Stomach (tissue), 4 donors: ENCODE results near the gene ANKRD6.

Experiments used
- POLR2A ChIP-seq, 4 donors: fragments of 450-650 bp; IDR thresholded peaks; one replicate each; pipeline ENCODE4 v1.6.1; 2016; ENCODE audit warnings: antibody characterized with exemption in 4 of 4, control low read depth in 2 of 4, mild to moderate bottlenecking in 1 of 4, moderate library complexity in 1 of 4
- TF ChIP-seq, protein P1 (sequence below), 7 experiments: fragments of 450-650 bp in 4 of 7; fragments of 200-600 bp in 3 of 7; sonication (generic) in 3 of 7; IDR thresholded peaks; one replicate each; pipeline ENCODE4 v1.5.1; 2016 to 2019; ENCODE audit warnings: antibody characterized with exemption in 7 of 7, control low read depth in 2 of 7, mild to moderate bottlenecking in 1 of 7

GRCh38 chr6:89613790-89614189 is 180.8 kb downstream of the ANKRD6 start:
- TF ChIP-seq, protein P1, sequence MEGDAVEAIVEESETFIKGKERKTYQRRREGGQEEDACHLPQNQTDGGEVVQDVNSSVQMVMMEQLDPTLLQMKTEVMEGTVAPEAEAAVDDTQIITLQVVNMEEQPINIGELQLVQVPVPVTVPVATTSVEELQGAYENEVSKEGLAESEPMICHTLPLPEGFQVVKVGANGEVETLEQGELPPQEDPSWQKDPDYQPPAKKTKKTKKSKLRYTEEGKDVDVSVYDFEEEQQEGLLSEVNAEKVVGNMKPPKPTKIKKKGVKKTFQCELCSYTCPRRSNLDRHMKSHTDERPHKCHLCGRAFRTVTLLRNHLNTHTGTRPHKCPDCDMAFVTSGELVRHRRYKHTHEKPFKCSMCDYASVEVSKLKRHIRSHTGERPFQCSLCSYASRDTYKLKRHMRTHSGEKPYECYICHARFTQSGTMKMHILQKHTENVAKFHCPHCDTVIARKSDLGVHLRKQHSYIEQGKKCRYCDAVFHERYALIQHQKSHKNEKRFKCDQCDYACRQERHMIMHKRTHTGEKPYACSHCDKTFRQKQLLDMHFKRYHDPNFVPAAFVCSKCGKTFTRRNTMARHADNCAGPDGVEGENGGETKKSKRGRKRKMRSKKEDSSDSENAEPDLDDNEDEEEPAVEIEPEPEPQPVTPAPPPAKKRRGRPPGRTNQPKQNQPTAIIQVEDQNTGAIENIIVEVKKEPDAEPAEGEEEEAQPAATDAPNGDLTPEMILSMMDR (IDR thresholded peaks at IDR 0.05) = no peak
- TF ChIP-seq POLR2A (IDR thresholded peaks at IDR 0.05) = no peak
